GM12873 (cell line): ENCODE results near the gene GALNT14.

Experiments used
- CTCF ChIP-seq: IDR thresholded peaks from 2 replicates; pipeline ENCODE4 v1.5.1; 2012; ENCODE audit warnings: low read depth, mild to moderate bottlenecking, moderate library complexity, low read length, control low read depth; ENCODE audit not compliant: insufficient read depth; ENCODE audit errors: missing control alignments

Gene GALNT14

GRCh38 chr2:30997979-30998378 lies 140.3 kb downstream of the GALNT14 start:
- no peak for TF ChIP-seq CTCF

- no peak for TF ChIP-seq CTCF
Measured at GRCh38 chr2:30994227-30995056, 143.8 kb downstream of the GALNT14 start.

GRCh38 chr2:30992781-30993180 lies 145.5 kb downstream of the GALNT14 start:
- TF ChIP-seq CTCF, result no peak

- TF ChIP-seq CTCF, result no peak
Measured at GRCh38 chr2:30990671-30991070, 147.6 kb downstream of the GALNT14 start.

GRCh38 chr2:30990176-30990575 lies 148.1 kb downstream of the GALNT14 start:
- TF ChIP-seq CTCF, result no peak

- TF ChIP-seq CTCF, result no peak
Measured at GRCh38 chr2:30989746-30990145, 148.5 kb downstream of the GALNT14 start.

- TF ChIP-seq CTCF, result no peak
Measured at GRCh38 chr2:30987566-30987965, 150.7 kb downstream of the GALNT14 start.
